Left renal pelvis (tissue), 4 donors: ENCODE results near the gene KLHL28. TPM values are rescaled to one million over a fixed set of nuclear protein-coding genes. Genes with fewer than 3 reads are reported as not detected.

Experiments used
- DNase-seq, 4 donors: peaks; one replicate each; pipeline ENCODE4 v3.0.0-alpha.2; 2013; ENCODE audit warnings: low read depth in 4 of 4, low spot score in 3 of 4
- polyA plus RNA-seq, 4 donors: library from polyadenylated mRNA; unstranded; fragments of 120-200 nt; gene quantifications; one replicate each; pipeline ENCODE4 v1.2.1, GENCODE V29; 2013; ENCODE audit not compliant: insufficient read length in 4 of 4

The KLHL28 gene
- polyA plus RNA-seq, 4 donors = 13.1 to 20.5 (median 14.9) TPM

- DNase-seq = no peak
These were observed 1.1 kb downstream of the KLHL28 start for GRCh38 chr14:44960646-44961045.

GRCh38 chr14:44960146-44960545, 1.6 kb downstream of the KLHL28 start:
- DNase-seq = no peak

GRCh38 chr14:44959538-44959937, 2.2 kb downstream of the KLHL28 start:
- no peak for DNase-seq

GRCh38 chr14:44956866-44957265, 4.9 kb downstream of the KLHL28 start:
- DNase-seq = no peak

- no peak for DNase-seq
These were observed 6.2 kb downstream of the KLHL28 start for GRCh38 chr14:44955528-44955927.

- DNase-seq = no peak
These were observed 7.0 kb downstream of the KLHL28 start for GRCh38 chr14:44954750-44955149.

GRCh38 chr14:44952391-44953110, 9.2 kb downstream of the KLHL28 start:
- no peak for DNase-seq

- no peak for DNase-seq
These were observed 10.7 kb downstream of the KLHL28 start for GRCh38 chr14:44951051-44951450.

- DNase-seq = no peak
These were observed 16.5 kb downstream of the KLHL28 start for GRCh38 chr14:44945264-44945663.

- DNase-seq = no peak
These were observed 17.6 kb downstream of the KLHL28 start for GRCh38 chr14:44944107-44944506.

GRCh38 chr14:44942436-44942835, 19.3 kb downstream of the KLHL28 start:
- no peak for DNase-seq

GRCh38 chr14:44941591-44941990, 20.2 kb downstream of the KLHL28 start:
- no peak for DNase-seq

GRCh38 chr14:44940944-44941343, 20.8 kb downstream of the KLHL28 start:
- DNase-seq = no peak

- no peak for DNase-seq
These were observed 21.5 kb downstream of the KLHL28 start for GRCh38 chr14:44940211-44940610.

- DNase-seq = no peak
These were observed 24.2 kb downstream of the KLHL28 start for GRCh38 chr14:44937547-44937946.

- no peak for DNase-seq
These were observed 26.6 kb downstream of the KLHL28 start for GRCh38 chr14:44935155-44935554.

GRCh38 chr14:44928793-44929192, 33.0 kb downstream of the KLHL28 start:
- DNase-seq = no peak

GRCh38 chr14:44914849-44915248, 46.9 kb downstream of the KLHL28 start:
- DNase-seq = no peak

- DNase-seq = no peak
These were observed 49.5 kb downstream of the KLHL28 start for GRCh38 chr14:44912041-44912869.

GRCh38 chr14:44910821-44911220, 50.9 kb downstream of the KLHL28 start:
- DNase-seq = no peak

GRCh38 chr14:44901696-44902095, 60.1 kb downstream of the KLHL28 start:
- no peak for DNase-seq

GRCh38 chr14:44898551-44898950, 63.2 kb downstream of the KLHL28 start:
- DNase-seq = no peak
